CD4-positive, CD25-positive, alpha-beta regulatory T cell (primary cell): Measurements from ENCODE around the gene KRTAP29-1. TPM values are rescaled to one million over a fixed set of nuclear protein-coding genes. Genes with fewer than 3 reads are reported as not detected.

Experiments
- ATAC-seq, 2 donors: fragments of 150-1000 bp; cut with Tn5 transposase; one replicate each; pipeline ENCODE4 v1.10.0; 2021; ENCODE audit warnings: low read depth in 2 of 2, moderate number of reproducible peaks in 2 of 2, moderate library complexity in 1 of 2
- DNase-seq, 3 donors: peaks; one replicate each; pipeline versions ENCODE4 v3.0.0 to v3.0.0-alpha.2; 2012 to 2022; ENCODE audit warnings: mixed read lengths in 1 of 3
- H3K27ac ChIP-seq: one replicate; pipeline ENCODE4 v1.7.0; 2013; ENCODE audit warnings: mild to moderate bottlenecking, low read length; ENCODE audit not compliant: insufficient read depth, poor library complexity, severe bottlenecking
- H3K27me3 ChIP-seq: one replicate; pipeline ENCODE4 v1.7.0; 2013; ENCODE audit warnings: low read length; ENCODE audit not compliant: control insufficient read depth, insufficient read depth
- H3K36me3 ChIP-seq: one replicate; pipeline ENCODE4 v1.7.0; 2013; ENCODE audit warnings: mild to moderate bottlenecking, low read length, moderate library complexity; ENCODE audit not compliant: control insufficient read depth, insufficient read depth
- H3K4me1 ChIP-seq: 2 replicates; pipeline ENCODE4 v1.7.0; 2013; ENCODE audit warnings: mild to moderate bottlenecking, low read length; ENCODE audit not compliant: insufficient read depth, control insufficient read depth, poor library complexity, severe bottlenecking
- H3K4me3 ChIP-seq: one replicate; pipeline ENCODE4 v1.7.0; 2013; ENCODE audit warnings: low read depth, mild to moderate bottlenecking, low read length, moderate library complexity
- H3K9me3 ChIP-seq, 2 experiments: 1 replicate in 1 of 2; 2 replicates in 1 of 2; pipeline ENCODE4 v1.7.0; 2013; ENCODE audit warnings: low read length in 2 of 2, mild to moderate bottlenecking in 1 of 2, moderate library complexity in 1 of 2; ENCODE audit not compliant: control insufficient read depth in 2 of 2
- H3K27ac Mint-ChIP-seq, 3 donors: one replicate each; pipeline ENCODE4 v1.8.0; 2020 to 2022; ENCODE audit warnings: mild to moderate bottlenecking in 3 of 3, mixed read lengths in 3 of 3, moderate library complexity in 2 of 3
- H3K27me3 Mint-ChIP-seq: one replicate; pipeline ENCODE4 v1.8.0; 2022; ENCODE audit warnings: mild to moderate bottlenecking, mixed read lengths
- H3K36me3 Mint-ChIP-seq: one replicate; pipeline ENCODE4 v1.8.0; 2020; ENCODE audit warnings: mixed read lengths
- H3K4me1 Mint-ChIP-seq, 4 donors: one replicate each; pipeline ENCODE4 v1.8.0; 2020 to 2022; ENCODE audit warnings: mixed read lengths in 4 of 4, mild to moderate bottlenecking in 1 of 4
- H3K4me3 Mint-ChIP-seq, 4 donors: one replicate each; pipeline ENCODE4 v1.8.0; 2020 to 2022; ENCODE audit warnings: mild to moderate bottlenecking in 4 of 4, mixed read lengths in 4 of 4, moderate library complexity in 3 of 4
- H3K9me3 Mint-ChIP-seq, 7 donors: one replicate each; pipeline ENCODE4 v1.8.0; 2020 to 2022; ENCODE audit warnings: mixed read lengths in 7 of 7, mild to moderate bottlenecking in 3 of 7, moderate library complexity in 2 of 7
- polyA plus RNA-seq, 4 donors: library from polyadenylated mRNA; unstranded; fragments of 300-500 nt; fragmentation: Illumina TruSeq; gene quantifications; one replicate each; pipeline ENCODE4 v1.2.3, GENCODE V29; 2021
- total RNA-seq: library from RNA; stranded (reverse); gene quantifications from one replicate; pipeline ENCODE4 v1.2.3, GENCODE V29; 2022

Gene KRTAP29-1
- total and polyA plus RNA-seq, 5 donors from 2014 or later: 0.63 TPM; not detected in 4

GRCh38 chr17:41318231-41318630 is 15.6 kb upstream of the KRTAP29-1 start:
- H3K27ac ChIP-seq: no peak overlapping the region
- H3K36me3 ChIP-seq: no peaks in the 10 kb centered on the region
- H3K4me1 ChIP-seq: peaks cover 6% of the 10 kb centered on the region
- peak overlapping the region in 1 of 3 donors; percentile 82 for H3K27ac Mint-ChIP-seq
- H3K4me3 ChIP-seq: no peak overlapping the region
- H3K36me3 Mint-ChIP-seq: peaks cover 3% of the 10 kb centered on the region
- H3K27me3 ChIP-seq: no peaks in the 10 kb centered on the region
- H3K27me3 Mint-ChIP-seq: peaks cover 8% of the 10 kb centered on the region
- no peaks in the 10 kb centered on the region for H3K9me3 ChIP-seq
- H3K9me3 Mint-ChIP-seq: peaks cover 0 to 12% (median 4%) of the 10 kb centered on the region in 7 donors
- H3K4me3 Mint-ChIP-seq: no peak overlapping the region
- ATAC-seq (no peak), DNase-seq (no peak)
- H3K4me1 Mint-ChIP-seq: peaks cover 2 to 28% (median 13%) of the 10 kb centered on the region in 4 donors

- H3K27me3 ChIP-seq: no peaks in the 10 kb centered on the region
- no peak overlapping the region for H3K27ac ChIP-seq
- Mint-ChIP-seq H3K4me3 (no peak overlapping the region), H3K9me3 (peaks cover 0 to 14% (median 4%) of the 10 kb centered on the region in 7 donors), H3K27me3 (peaks cover 8% of the 10 kb centered on the region), H3K4me1 (peaks cover 3 to 28% (median 7%) of the 10 kb centered on the region in 4 donors), H3K36me3 (peaks cover 9% of the 10 kb centered on the region), H3K27ac (no peak overlapping the region)
- ATAC-seq (no peak), DNase-seq (no peak)
- no peaks in the 10 kb centered on the region for H3K36me3 ChIP-seq
- H3K9me3 ChIP-seq: no peaks in the 10 kb centered on the region
- peaks cover 6% of the 10 kb centered on the region for H3K4me1 ChIP-seq
- no peak overlapping the region for H3K4me3 ChIP-seq
Observed at GRCh38 chr17:41315814-41316445, 13.3 kb upstream of the KRTAP29-1 start.

- Mint-ChIP-seq H3K4me1 (peaks cover 5 to 32% (median 11%) of the 10 kb centered on the region in 4 donors), H3K4me3 (no peak within 1 kb of the TSS), H3K9me3 (peaks cover 0 to 10% (median 4%) of the 10 kb centered on the region in 7 donors), H3K27me3 (peaks cover 8% of the 10 kb centered on the region), H3K36me3 (peaks cover 9% of the 10 kb centered on the region), H3K27ac (no peak within 1 kb of the TSS)
- Histone ChIP-seq H3K9me3 (no peaks in the 10 kb centered on the region), H3K27me3 (no peaks in the 10 kb centered on the region), H3K4me3 (no peak within 1 kb of the TSS), H3K4me1 (peaks cover 13% of the 10 kb centered on the region), H3K36me3 (no peaks in the 10 kb centered on the region), H3K27ac (no peak within 1 kb of the TSS)
- no peak for ATAC-seq
- DNase-seq: no peak
Observed at GRCh38 chr17:41315204-41315794, 12.6 kb upstream of the KRTAP29-1 start, which contains the start of gene KRTAP17-1. Gene KRTAP17-1, minus strand, starts transcription at chr17:41315710. Its CDS starts 60 bp downstream, at chr17:41315650.

GRCh38 chr17:41311111-41311510 is 8.5 kb upstream of the KRTAP29-1 start:
- peaks cover 52% of the 10 kb centered on the region for H3K4me1 ChIP-seq
- peaks cover 25 to 70% (median 46%) of the 10 kb centered on the region in 4 donors for H3K4me1 Mint-ChIP-seq
- no peak for ATAC-seq
- no peak overlapping the region for H3K27ac ChIP-seq
- no peaks in the 10 kb centered on the region for H3K9me3 ChIP-seq
- no peaks in the 10 kb centered on the region for H3K27me3 ChIP-seq
- H3K4me3 ChIP-seq: no peak overlapping the region
- peaks cover 9% of the 10 kb centered on the region for H3K36me3 Mint-ChIP-seq
- H3K36me3 ChIP-seq: no peaks in the 10 kb centered on the region
- peaks cover 0 to 2% (median 0%) of the 10 kb centered on the region in 7 donors for H3K9me3 Mint-ChIP-seq
- DNase-seq: peak in 1 of 3 donors; percentile 71
- H3K4me3 Mint-ChIP-seq: peak overlapping the region in 1 of 4 donors; percentile 16
- peaks cover 8% of the 10 kb centered on the region for H3K27me3 Mint-ChIP-seq
- peak overlapping the region; percentile 85 to 99 (median 94) for H3K27ac Mint-ChIP-seq

- Mint-ChIP-seq H3K9me3 (peaks cover 0 to 2% (median 0%) of the 10 kb centered on the region in 7 donors), H3K4me1 (peaks cover 25 to 79% (median 54%) of the 10 kb centered on the region in 4 donors), H3K36me3 (peaks cover 9% of the 10 kb centered on the region), H3K4me3 (peak within 1 kb of the TSS; percentile 82 to 88 (median 84)), H3K27me3 (no peaks in the 10 kb centered on the region), H3K27ac (peak within 1 kb of the TSS; percentile 99)
- Histone ChIP-seq H3K4me1 (peaks cover 55% of the 10 kb centered on the region), H3K27ac (peak within 1 kb of the TSS; percentile 83), H3K4me3 (peak within 1 kb of the TSS; percentile 49), H3K27me3 (no peaks in the 10 kb centered on the region), H3K9me3 (no peaks in the 10 kb centered on the region), H3K36me3 (no peaks in the 10 kb centered on the region)
- peak in 1 of 2 donors; percentile 29 for ATAC-seq
- DNase-seq: peak in 2 of 3 donors; percentile 22 to 89
Observed at GRCh38 chr17:41308918-41309359, 6.3 kb upstream of the KRTAP29-1 start, which contains the start of gene KRTAP16-1. Gene KRTAP16-1, minus strand, starts transcription at chr17:41309309. Its CDS starts 56 bp downstream, at chr17:41309253.

- no peaks in the 10 kb centered on the region for H3K27me3 ChIP-seq
- Mint-ChIP-seq H3K27me3 (no peaks in the 10 kb centered on the region), H3K9me3 (peaks cover 0 to 2% (median 0%) of the 10 kb centered on the region in 7 donors), H3K4me3 (peak overlapping the region; percentile 82 to 88 (median 84)), H3K36me3 (peaks cover 9% of the 10 kb centered on the region), H3K4me1 (peaks cover 25 to 80% (median 54%) of the 10 kb centered on the region in 4 donors), H3K27ac (peak overlapping the region; percentile 99)
- DNase-seq (peak; percentile 69 to 98 (median 93)), ATAC-seq (peak; percentile 87 to 88)
- peak overlapping the region; percentile 49 for H3K4me3 ChIP-seq
- peaks cover 55% of the 10 kb centered on the region for H3K4me1 ChIP-seq
- H3K27ac ChIP-seq: peak overlapping the region; percentile 83
- no peaks in the 10 kb centered on the region for H3K36me3 ChIP-seq
- no peaks in the 10 kb centered on the region for H3K9me3 ChIP-seq
Observed at GRCh38 chr17:41308251-41308917, 5.7 kb upstream of the KRTAP29-1 start.

- Histone ChIP-seq H3K4me1 (peaks cover 55% of the 10 kb centered on the region), H3K4me3 (peak overlapping the region; percentile 49), H3K27me3 (no peaks in the 10 kb centered on the region), H3K36me3 (no peaks in the 10 kb centered on the region), H3K9me3 (no peaks in the 10 kb centered on the region), H3K27ac (peak overlapping the region; percentile 83)
- Mint-ChIP-seq H3K4me1 (peaks cover 25 to 77% (median 54%) of the 10 kb centered on the region in 4 donors), H3K4me3 (peak overlapping the region; percentile 82 to 88 (median 84)), H3K36me3 (peaks cover 9% of the 10 kb centered on the region), H3K27ac (peak overlapping the region; percentile 99), H3K27me3 (no peaks in the 10 kb centered on the region), H3K9me3 (peaks cover 0 to 2% (median 0%) of the 10 kb centered on the region in 7 donors)
- ATAC-seq (no peak), DNase-seq (no peak)
Observed at GRCh38 chr17:41307647-41308046, 5.0 kb upstream of the KRTAP29-1 start.
